ENCODE data around the gene KMO. TPM values are rescaled to one million over a fixed set of nuclear protein-coding genes. Genes with fewer than 3 reads are reported as not detected.

KMO gene
- total RNA-seq, 1 donor from 2014 or later: not detected

GRCh38 chr1:241612533-241613477 lies 80.6 kb downstream of the KMO start:
- DNase-seq (ENCODE audit: low spot score in 2 of 2): no peak
- Histone ChIP-seq H3K9me3 (no peaks in the 10 kb centered on the region), H3K4me1 (no peaks in the 10 kb centered on the region), H3K27ac (no peak overlapping the region), H3K27me3 (no peaks in the 10 kb centered on the region), H3K4me3 (no peak overlapping the region), H3K36me3 (no peaks in the 10 kb centered on the region)
- intact Hi-C loops (cut with DNase I): no loop called here
- TF ChIP-seq, protein P1, sequence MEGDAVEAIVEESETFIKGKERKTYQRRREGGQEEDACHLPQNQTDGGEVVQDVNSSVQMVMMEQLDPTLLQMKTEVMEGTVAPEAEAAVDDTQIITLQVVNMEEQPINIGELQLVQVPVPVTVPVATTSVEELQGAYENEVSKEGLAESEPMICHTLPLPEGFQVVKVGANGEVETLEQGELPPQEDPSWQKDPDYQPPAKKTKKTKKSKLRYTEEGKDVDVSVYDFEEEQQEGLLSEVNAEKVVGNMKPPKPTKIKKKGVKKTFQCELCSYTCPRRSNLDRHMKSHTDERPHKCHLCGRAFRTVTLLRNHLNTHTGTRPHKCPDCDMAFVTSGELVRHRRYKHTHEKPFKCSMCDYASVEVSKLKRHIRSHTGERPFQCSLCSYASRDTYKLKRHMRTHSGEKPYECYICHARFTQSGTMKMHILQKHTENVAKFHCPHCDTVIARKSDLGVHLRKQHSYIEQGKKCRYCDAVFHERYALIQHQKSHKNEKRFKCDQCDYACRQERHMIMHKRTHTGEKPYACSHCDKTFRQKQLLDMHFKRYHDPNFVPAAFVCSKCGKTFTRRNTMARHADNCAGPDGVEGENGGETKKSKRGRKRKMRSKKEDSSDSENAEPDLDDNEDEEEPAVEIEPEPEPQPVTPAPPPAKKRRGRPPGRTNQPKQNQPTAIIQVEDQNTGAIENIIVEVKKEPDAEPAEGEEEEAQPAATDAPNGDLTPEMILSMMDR (IDR thresholded peaks at IDR 0.05): no peak

DNA sequence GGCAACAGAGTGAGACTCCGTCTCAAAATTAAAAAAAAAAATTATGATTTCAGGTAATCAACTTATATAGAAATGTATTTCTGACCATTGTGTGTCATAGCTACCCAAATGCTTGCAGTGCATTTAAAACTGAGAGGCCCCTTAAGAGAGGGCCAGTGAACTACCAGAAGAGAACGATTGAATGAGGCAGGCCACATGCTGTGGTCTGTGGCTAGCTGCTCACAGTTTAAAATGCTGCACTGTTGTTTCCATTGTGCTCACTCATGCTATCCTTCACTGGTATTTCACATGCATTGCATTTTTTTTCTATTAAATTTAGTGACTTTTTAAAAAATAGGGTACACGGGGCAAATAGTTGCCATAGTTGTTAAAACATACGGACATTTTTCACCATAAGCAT lies 82.0 kb downstream of the KMO start:
- Histone ChIP-seq H3K4me3 (no peak overlapping the region), H3K27me3 (no peaks in the 10 kb centered on the region), H3K36me3 (no peaks in the 10 kb centered on the region), H3K27ac (no peak overlapping the region), H3K9me3 (no peaks in the 10 kb centered on the region), H3K4me1 (no peaks in the 10 kb centered on the region)
- TF ChIP-seq, protein P1 (IDR thresholded peaks at IDR 0.05): no peak
- intact Hi-C loops (cut with DNase I): no loop called here
- DNase-seq (ENCODE audit: low spot score in 2 of 2): no peak

- no peaks in the 10 kb centered on the region for H3K36me3 ChIP-seq
- H3K27ac ChIP-seq: no peak overlapping the region
- H3K9me3 ChIP-seq: no peaks in the 10 kb centered on the region
- DNase-seq (ENCODE audit: low spot score in 2 of 2): no peak
- no peak overlapping the region for H3K4me3 ChIP-seq
- H3K27me3 ChIP-seq: no peaks in the 10 kb centered on the region
- intact Hi-C loops (cut with DNase I): no loop called here
- H3K4me1 ChIP-seq: no peaks in the 10 kb centered on the region
- TF ChIP-seq, protein P1 (IDR thresholded peaks at IDR 0.05): no peak
Measured at GRCh38 chr1:241614572-241614971, 82.4 kb downstream of the KMO start.

GRCh38 chr1:241615043-241615974 lies 83.1 kb downstream of the KMO start:
- intact Hi-C loops (cut with DNase I): no loop called here
- no peak overlapping the region for H3K4me3 ChIP-seq
- H3K4me1 ChIP-seq: no peaks in the 10 kb centered on the region
- no peaks in the 10 kb centered on the region for H3K9me3 ChIP-seq
- H3K27me3 ChIP-seq: no peaks in the 10 kb centered on the region
- no peak overlapping the region for H3K27ac ChIP-seq
- no peaks in the 10 kb centered on the region for H3K36me3 ChIP-seq
- TF ChIP-seq, protein P1 (IDR thresholded peaks at IDR 0.05): no peak
- DNase-seq (ENCODE audit: low spot score in 2 of 2): no peak

DNA sequence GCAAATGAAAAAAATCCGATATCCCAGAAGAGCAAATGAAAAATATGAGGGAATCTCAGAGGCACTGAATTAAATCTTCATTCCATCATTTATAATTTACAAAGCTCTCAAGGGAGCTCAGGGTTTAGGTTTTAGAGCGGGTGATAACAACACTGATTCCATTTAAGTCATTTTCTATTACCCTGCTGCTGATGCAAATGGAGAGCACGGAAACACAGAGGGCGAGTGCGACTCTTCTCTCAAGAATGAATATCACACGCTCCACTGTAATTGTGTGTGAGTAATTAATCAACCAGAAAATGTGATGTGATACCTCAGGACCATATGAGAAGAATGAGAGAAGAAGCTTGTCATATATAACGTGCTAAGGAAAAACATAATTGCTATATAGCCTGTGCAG lies 85.2 kb downstream of the KMO start:
- no peaks in the 10 kb centered on the region for H3K4me1 ChIP-seq
- H3K9me3 ChIP-seq: no peaks in the 10 kb centered on the region
- no peaks in the 10 kb centered on the region for H3K36me3 ChIP-seq
- TF ChIP-seq, protein P1 (IDR thresholded peaks at IDR 0.05): no peak
- H3K27me3 ChIP-seq: no peaks in the 10 kb centered on the region
- no peak overlapping the region for H3K27ac ChIP-seq
- intact Hi-C loops (cut with DNase I): no loop called here
- H3K4me3 ChIP-seq: no peak overlapping the region
- DNase-seq (ENCODE audit: low spot score in 2 of 2): no peak
